ENCODE data around the gene SCGB1C1.
"Not testable (repeated sequence)": the region's sequence is repeated elsewhere in the genome, so short reads cannot be mapped to it uniquely, and the experiment has no call there.

Gene SCGB1C1

GRCh38 chr11:232783-233565 is 40.1 kb downstream of the SCGB1C1 start:
- ATAC-seq (replicated peaks) (no peak), DNase-seq (no peak)
- Mint-ChIP-seq H3K4me3 (no peak overlapping the region), H3K9me3 (no peaks in the 10 kb centered on the region), H3K27ac (peak overlapping the region; percentile 29 to 52), H3K36me3 (ENCODE audit: insufficient read depth) (peaks cover 29% of the 10 kb centered on the region), H3K4me1 (ENCODE audit: low read depth in 2 of 2) (peaks cover 8 to 34% of the 10 kb centered on the region in 2 donors), H3K27me3 (no peaks in the 10 kb centered on the region)

GRCh38 chr11:235180-235579 is 42.3 kb downstream of the SCGB1C1 start:
- ATAC-seq (replicated peaks) (no peak), DNase-seq (no peak)
- Mint-ChIP-seq H3K36me3 (ENCODE audit: insufficient read depth) (peaks cover 26% of the 10 kb centered on the region), H3K4me3 (peak overlapping the region; percentile 96), H3K27me3 (no peaks in the 10 kb centered on the region), H3K9me3 (no peaks in the 10 kb centered on the region), H3K27ac (peak overlapping the region; percentile 98 to 99), H3K4me1 (ENCODE audit: low read depth in 2 of 2) (peaks cover 11 to 34% of the 10 kb centered on the region in 2 donors)

- peaks cover 11 to 38% of the 10 kb centered on the region in 2 donors for H3K4me1 Mint-ChIP-seq (ENCODE audit: low read depth in 2 of 2)
- ATAC-seq (replicated peaks) (peak; percentile 53), DNase-seq (peak in 1 of 3 experiments; percentile 61)
- no peaks in the 10 kb centered on the region for H3K27me3 Mint-ChIP-seq
- H3K27ac Mint-ChIP-seq: peak overlapping the region; percentile 98 to 99
- H3K36me3 Mint-ChIP-seq (ENCODE audit: insufficient read depth): peaks cover 28% of the 10 kb centered on the region
- no peaks in the 10 kb centered on the region for H3K9me3 Mint-ChIP-seq
- peak overlapping the region; percentile 96 for H3K4me3 Mint-ChIP-seq
Observed at GRCh38 chr11:235609-235996, 42.7 kb downstream of the SCGB1C1 start.

GRCh38 chr11:235997-236773 is 43.3 kb downstream of the SCGB1C1 start, which contains the start of gene SIRT3:
Gene SIRT3 (minus strand): TSS chr11:236342. CDS start chr11:236328, 14 bp downstream.
- Mint-ChIP-seq H3K9me3 (no peaks in the 10 kb centered on the region), H3K27ac (peak within 1 kb of the TSS; percentile 98 to 99), H3K4me3 (peak within 1 kb of the TSS; percentile 96), H3K36me3 (ENCODE audit: insufficient read depth) (peaks cover 32% of the 10 kb centered on the region), H3K27me3 (no peaks in the 10 kb centered on the region), H3K4me1 (ENCODE audit: low read depth in 2 of 2) (peaks cover 13 to 38% of the 10 kb centered on the region in 2 donors)
- DNase-seq: peak; percentile 79 to 82 (median 81)
- ATAC-seq (replicated peaks): peak; percentile 84

GRCh38 chr11:236774-237767 is 44.2 kb downstream of the SCGB1C1 start, which contains the start of gene PSMD13:
Gene PSMD13 (plus strand): TSS chr11:236976. CDS start chr11:237050, 74 bp downstream.
- Mint-ChIP-seq H3K4me3 (peak within 1 kb of the TSS; percentile 96), H3K27me3 (no peaks in the 10 kb centered on the region), H3K36me3 (ENCODE audit: insufficient read depth) (peaks cover 38% of the 10 kb centered on the region), H3K4me1 (ENCODE audit: low read depth in 2 of 2) (peaks cover 20 to 44% of the 10 kb centered on the region in 2 donors), H3K9me3 (no peaks in the 10 kb centered on the region), H3K27ac (peak within 1 kb of the TSS; percentile 98 to 99)
- DNase-seq: peak; percentile 83 to 85 (median 85)
- peak; percentile 79 for ATAC-seq (replicated peaks)

- not testable (repeated sequence) for H3K27me3 Mint-ChIP-seq; H3K9me3 Mint-ChIP-seq; DNase-seq; ATAC-seq (replicated peaks)
- Mint-ChIP-seq H3K27ac (peak overlapping the region; percentile 98 to 99), H3K4me3 (peak overlapping the region; percentile 96), H3K36me3 (ENCODE audit: insufficient read depth) (peaks cover 42% of the 10 kb centered on the region), H3K4me1 (ENCODE audit: low read depth in 2 of 2) (peaks cover 20 to 45% of the 10 kb centered on the region in 2 donors)
Observed at GRCh38 chr11:238346-238745, 45.5 kb downstream of the SCGB1C1 start.

GRCh38 chr11:240315-240714 is 47.4 kb downstream of the SCGB1C1 start:
- H3K4me3 Mint-ChIP-seq: no peak overlapping the region
- ATAC-seq (replicated peaks) (no peak), DNase-seq (no peak)
- H3K27me3 Mint-ChIP-seq: no peaks in the 10 kb centered on the region
- peaks cover 19 to 41% of the 10 kb centered on the region in 2 donors for H3K4me1 Mint-ChIP-seq (ENCODE audit: low read depth in 2 of 2)
- H3K27ac Mint-ChIP-seq: no peak overlapping the region
- H3K9me3 Mint-ChIP-seq: no peaks in the 10 kb centered on the region
- peaks cover 62% of the 10 kb centered on the region for H3K36me3 Mint-ChIP-seq (ENCODE audit: insufficient read depth)

GRCh38 chr11:241634-242033 is 48.8 kb downstream of the SCGB1C1 start:
- no peaks in the 10 kb centered on the region for H3K9me3 Mint-ChIP-seq
- no peak overlapping the region for H3K4me3 Mint-ChIP-seq
- H3K27me3 Mint-ChIP-seq: no peaks in the 10 kb centered on the region
- H3K36me3 Mint-ChIP-seq (ENCODE audit: insufficient read depth): peaks cover 64% of the 10 kb centered on the region
- ATAC-seq (replicated peaks) (no peak), DNase-seq (no peak)
- H3K27ac Mint-ChIP-seq: peak overlapping the region in 1 of 2 donors; percentile 10
- H3K4me1 Mint-ChIP-seq (ENCODE audit: low read depth in 2 of 2): peaks cover 16 to 33% of the 10 kb centered on the region in 2 donors

All from effector memory CD8-positive, alpha-beta T cell (primary cell).